K562 (cell line): Measurements from ENCODE around the gene SLC9A1. TPM values are rescaled to one million over a fixed set of nuclear protein-coding genes. Genes with fewer than 3 reads are reported as not detected.

Source experiments
- ATAC-seq: fragments of 200-7000 bp; cut with Tn5 transposase; 3 replicates; pipeline ENCODE4 v1.9.1; 2020; ENCODE audit warnings: moderate library complexity
- BruUV-seq: library from RNA; stranded (reverse); fragments of 400-500 nt; replicated peaks from 2 replicates; lab custom pipeline; 2021; lab: Mats Ljungman, UMichigan
- CTCF ChIA-PET: fragments of 300-600 bp; formaldehyde crosslinking; extraction: SDS; loops from one replicate; lab custom pipeline; 2021; ENCODE audit warnings: low intra/inter-chr PET ratio; lab: Yijun Ruan, JAX
- POLR2A ChIA-PET: fragments of 300-600, 350-650 bp; sonication (Branson Sonifier 250); formaldehyde crosslinking; extraction: SDS; loops from one replicate; lab custom pipeline; 2021; ENCODE audit warnings: antibody characterized with exemption, inconsistent platforms; lab: Yijun Ruan, JAX
- DNase-seq, 4 experiments: peaks; one replicate each; pipeline versions ENCODE4 v3.0.0 to v3.0.0-alpha.2; 2011 to 2018; ENCODE audit warnings: low spot score in 3 of 4, mixed read lengths in 3 of 4; ENCODE audit errors: extremely low read depth in 1 of 4
- FAIRE-seq: peaks from 2 replicates; lab custom pipeline; 2011; peaks lifted over from hg19 to GRCh38; lab: Jason Lieb, UNC
- H2AFZ ChIP-seq: 2 replicates; pipeline ENCODE4 v1.6.0; 2011; ENCODE audit warnings: low read depth, low read length, control low read depth, inconsistent platforms
- H3K27ac ChIP-seq: fragments of 200-600 bp; 3 replicates; pipeline ENCODE4 v1.8.0; 2011; ENCODE audit warnings: low read depth, mild to moderate bottlenecking, control low read depth, inconsistent platforms, low read length, moderate library complexity, mixed read lengths; ENCODE audit errors: extremely low read depth
- H3K27me3 ChIP-seq, 2 experiments: fragments of 300-600 bp in 1 of 2; 2 replicates in 1 of 2; 3 replicates in 1 of 2; pipeline versions ENCODE4 v1.6.0 to v1.8.0; 2011; ENCODE audit warnings: inconsistent platforms in 2 of 2, low read length in 2 of 2, mild to moderate bottlenecking in 1 of 2, mixed read lengths in 1 of 2, moderate library complexity in 1 of 2; ENCODE audit not compliant: control insufficient read depth in 2 of 2, insufficient read depth in 2 of 2
- H3K36me3 ChIP-seq: fragments of 300-600 bp; 3 replicates; pipeline ENCODE4 v1.8.0; 2011; ENCODE audit warnings: mild to moderate bottlenecking, low read length, inconsistent platforms; ENCODE audit not compliant: control insufficient read depth, insufficient read depth
- H3K4me1 ChIP-seq, 2 experiments: fragments of 200-600 bp in 1 of 2; replicated peaks in 1 of 2; 2 replicates in 1 of 2; 3 replicates in 1 of 2; pipeline versions ENCODE4 v1.5.1 to v1.8.0; 2011; ENCODE audit warnings: inconsistent platforms in 2 of 2, low read length in 2 of 2, mild to moderate bottlenecking in 1 of 2, mixed read lengths in 1 of 2, moderate library complexity in 1 of 2; ENCODE audit not compliant: control insufficient read depth in 2 of 2, insufficient read depth in 2 of 2
- H3K4me2 ChIP-seq: 2 replicates; pipeline ENCODE4 v1.6.1; 2011; ENCODE audit warnings: low read length, control low read depth, inconsistent platforms, mixed read lengths; ENCODE audit not compliant: insufficient read depth
- H3K4me3 ChIP-seq: fragments of 200-600 bp; sonication (generic), shearing (Covaris generic); 2 replicates; pipeline ENCODE4 v1.5.1; 2016; ENCODE audit warnings: control low read depth, inconsistent platforms
- H3K79me2 ChIP-seq: fragments of 200-600 bp; 3 replicates; pipeline ENCODE4 v1.8.0; 2011; ENCODE audit warnings: low read length, inconsistent platforms; ENCODE audit not compliant: control insufficient read depth, insufficient read depth
- H3K9ac ChIP-seq, 2 experiments: 2 replicates each; pipeline versions ENCODE4 v1.6.0 to v1.6.1; 2011; ENCODE audit warnings: low read depth in 2 of 2, low read length in 2 of 2, control low read depth in 1 of 2, inconsistent platforms in 1 of 2, mild to moderate bottlenecking in 1 of 2, mixed read lengths in 1 of 2; ENCODE audit not compliant: insufficient read depth in 1 of 2
- H3K9me1 ChIP-seq: one replicate; pipeline ENCODE4 v1.6.0; 2011; ENCODE audit warnings: inconsistent platforms, mild to moderate bottlenecking, low read length, moderate library complexity; ENCODE audit not compliant: control insufficient read depth, insufficient read depth
- H3K9me3 ChIP-seq: replicated peaks from 2 replicates; pipeline ENCODE4 v1.5.1; 2011; ENCODE audit warnings: low read depth, low read length, inconsistent platforms; ENCODE audit not compliant: control insufficient read depth, insufficient read depth
- H4K20me1 ChIP-seq: replicated peaks from 2 replicates; pipeline ENCODE4 v1.6.1; 2011; ENCODE audit warnings: low read length, inconsistent platforms, mixed read lengths; ENCODE audit not compliant: control insufficient read depth, insufficient read depth
- DPF2 ChIP-seq: fragments of 450-650 bp; IDR thresholded peaks from 2 replicates; pipeline ENCODE4 v1.6.1; 2016
- MCM3 ChIP-seq: fragments of 450-650 bp; IDR thresholded peaks from 2 replicates; pipeline ENCODE4 v1.6.1; 2016
- MCM5 ChIP-seq: fragments of 450-650 bp; IDR thresholded peaks from 2 replicates; pipeline ENCODE4 v1.6.1; 2016; ENCODE audit warnings: low read depth
- NUFIP1 ChIP-seq: fragments of 450-650 bp; IDR thresholded peaks from 2 replicates; pipeline ENCODE4 v1.6.1; 2018; ENCODE audit not compliant: partially characterized antibody
- POLR3G ChIP-seq: IDR thresholded peaks from 2 replicates; pipeline ENCODE4 v1.6.1; 2011; ENCODE audit not compliant: insufficient read length, insufficient replicate concordance; ENCODE audit errors: extremely low read depth
- TSC22D4 ChIP-seq: fragments of 450-650 bp; IDR thresholded peaks from 2 replicates; pipeline ENCODE4 v1.6.1; 2016; ENCODE audit warnings: missing genetic modification characterization, missing biosample characterization, control low read depth
- ZNF24 ChIP-seq: fragments of 450-650 bp; IDR thresholded peaks from 2 replicates; pipeline ENCODE4 v1.6.1; 2016
- ZNF764 ChIP-seq: fragments of 250-450 bp; sonication (Bioruptor Pico); IDR thresholded peaks from 2 replicates; pipeline ENCODE4 v1.4.0; 2020; ENCODE audit warnings: low read depth, mild to moderate bottlenecking, moderate library complexity
- WGBS: fragments of 100-300 bp; shearing (Covaris generic); methylation state at CpG from one replicate; pipeline ENCODE4 v1.1.6; 2016; ENCODE audit warnings: low coverage, mixed read lengths; ENCODE audit not compliant: insufficient coverage; ENCODE audit errors: missing lambda C conversion rate; 5-methylcytosine and 5-hydroxymethylcytosine counted together
- in situ Hi-C: fragments of 300-500 bp; cut with MboI; formaldehyde crosslinking; loops from 4 replicates; pipeline ENCODE4 v1.15.0; 2018; ENCODE audit warnings: inconsistent platforms, mixed read lengths
- intact Hi-C: fragments of 100-400 bp; cut with micrococcal nuclease; formaldehyde crosslinking; loops from 2 replicates; pipeline ENCODE4 v1.14.2; 2022
- polyA plus RNA-seq, 8 experiments: library from polyadenylated mRNA; depleted of rRNA in 4 of 8; stranded (reverse) in 5 of 8; unstranded in 3 of 8; fragments of >200 nt; fragmentation: Nextera tagmentation in 2 of 8; fragmentation: Illumina TruSeq in 1 of 8; extraction: Ambion mirVana in 2 of 8; extraction: Trizol in 1 of 8; gene quantifications; 2 replicates each; pipeline versions ENCODE4 v1.2.1 to v1.2.3, GENCODE V29; 2011 to 2014; ENCODE audit warnings: inconsistent platforms in 1 of 8, missing spikeins in 1 of 8
- total RNA-seq, 7 experiments: library from RNA; depleted of rRNA in 6 of 7; stranded (reverse); fragments of >200 nt in 6 of 7; fragmentation: Illumina TruSeq in 2 of 7; extraction: Trizol in 2 of 7; gene quantifications; 2 replicates each; pipeline versions ENCODE4 v1.2.1 to v1.2.3, GENCODE V29; 2011 to 2021; ENCODE audit warnings: low replicate concordance in 1 of 7
- TF ChIP-seq, protein P1 (sequence below): fragments of 250-450 bp; sonication (Bioruptor Pico); IDR thresholded peaks from 2 replicates; pipeline ENCODE4 v1.8.0; 2021; ENCODE audit warnings: mild to moderate bottlenecking, moderate library complexity
- TF ChIP-seq, protein P2 (sequence below): fragments of 250-450 bp; sonication (Bioruptor Pico); IDR thresholded peaks from 2 replicates; pipeline ENCODE4 v1.9.0; 2021; ENCODE audit warnings: mild to moderate bottlenecking, inconsistent platforms
- TF ChIP-seq, protein P3 (sequence below): fragments of 450-650 bp; IDR thresholded peaks from 2 replicates; pipeline ENCODE4 v1.6.1; 2014; ENCODE audit warnings: low read depth, mild to moderate bottlenecking, moderate library complexity, borderline replicate concordance

SLC9A1 gene
- total and polyA plus RNA-seq, 9 of the 15 experiments (the other 6 are each of a cell fraction or from before 2014, with no cell fraction given): 0.59 to 14.4 (median 2.0) TPM

DNA sequence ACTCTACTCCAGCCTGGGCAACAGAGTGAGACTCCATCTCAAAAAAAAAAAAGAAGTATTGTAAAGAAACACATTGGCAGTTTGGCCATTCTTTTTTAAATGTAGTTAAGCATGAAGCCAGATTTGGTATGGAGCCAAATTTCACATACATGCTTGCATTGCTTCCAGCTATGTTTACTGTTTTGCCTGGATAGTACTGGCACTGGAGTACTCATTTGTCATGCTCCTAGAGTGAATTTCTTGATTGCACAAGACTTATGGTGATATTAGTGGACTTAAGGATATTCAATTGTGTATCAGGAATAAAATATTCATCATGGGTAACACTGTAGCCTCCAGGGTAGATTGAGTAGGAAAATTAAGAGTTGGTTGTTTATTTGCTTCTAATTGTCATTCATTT is 24.5 kb upstream of the SLC9A1 start (continued):
- TF ChIP-seq, protein P1, sequence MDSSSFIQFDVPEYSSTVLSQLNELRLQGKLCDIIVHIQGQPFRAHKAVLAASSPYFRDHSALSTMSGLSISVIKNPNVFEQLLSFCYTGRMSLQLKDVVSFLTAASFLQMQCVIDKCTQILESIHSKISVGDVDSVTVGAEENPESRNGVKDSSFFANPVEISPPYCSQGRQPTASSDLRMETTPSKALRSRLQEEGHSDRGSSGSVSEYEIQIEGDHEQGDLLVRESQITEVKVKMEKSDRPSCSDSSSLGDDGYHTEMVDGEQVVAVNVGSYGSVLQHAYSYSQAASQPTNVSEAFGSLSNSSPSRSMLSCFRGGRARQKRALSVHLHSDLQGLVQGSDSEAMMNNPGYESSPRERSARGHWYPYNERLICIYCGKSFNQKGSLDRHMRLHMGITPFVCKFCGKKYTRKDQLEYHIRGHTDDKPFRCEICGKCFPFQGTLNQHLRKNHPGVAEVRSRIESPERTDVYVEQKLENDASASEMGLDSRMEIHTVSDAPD (CRISPR knock-in tag): no peak
- TF ChIP-seq MCM5 (no peak), DPF2 (no peak), POLR3G (no peak)
- TF ChIP-seq, protein P2, sequence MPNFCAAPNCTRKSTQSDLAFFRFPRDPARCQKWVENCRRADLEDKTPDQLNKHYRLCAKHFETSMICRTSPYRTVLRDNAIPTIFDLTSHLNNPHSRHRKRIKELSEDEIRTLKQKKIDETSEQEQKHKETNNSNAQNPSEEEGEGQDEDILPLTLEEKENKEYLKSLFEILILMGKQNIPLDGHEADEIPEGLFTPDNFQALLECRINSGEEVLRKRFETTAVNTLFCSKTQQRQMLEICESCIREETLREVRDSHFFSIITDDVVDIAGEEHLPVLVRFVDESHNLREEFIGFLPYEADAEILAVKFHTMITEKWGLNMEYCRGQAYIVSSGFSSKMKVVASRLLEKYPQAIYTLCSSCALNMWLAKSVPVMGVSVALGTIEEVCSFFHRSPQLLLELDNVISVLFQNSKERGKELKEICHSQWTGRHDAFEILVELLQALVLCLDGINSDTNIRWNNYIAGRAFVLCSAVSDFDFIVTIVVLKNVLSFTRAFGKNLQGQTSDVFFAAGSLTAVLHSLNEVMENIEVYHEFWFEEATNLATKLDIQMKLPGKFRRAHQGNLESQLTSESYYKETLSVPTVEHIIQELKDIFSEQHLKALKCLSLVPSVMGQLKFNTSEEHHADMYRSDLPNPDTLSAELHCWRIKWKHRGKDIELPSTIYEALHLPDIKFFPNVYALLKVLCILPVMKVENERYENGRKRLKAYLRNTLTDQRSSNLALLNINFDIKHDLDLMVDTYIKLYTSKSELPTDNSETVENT (CRISPR knock-in tag): no peak

DNA sequence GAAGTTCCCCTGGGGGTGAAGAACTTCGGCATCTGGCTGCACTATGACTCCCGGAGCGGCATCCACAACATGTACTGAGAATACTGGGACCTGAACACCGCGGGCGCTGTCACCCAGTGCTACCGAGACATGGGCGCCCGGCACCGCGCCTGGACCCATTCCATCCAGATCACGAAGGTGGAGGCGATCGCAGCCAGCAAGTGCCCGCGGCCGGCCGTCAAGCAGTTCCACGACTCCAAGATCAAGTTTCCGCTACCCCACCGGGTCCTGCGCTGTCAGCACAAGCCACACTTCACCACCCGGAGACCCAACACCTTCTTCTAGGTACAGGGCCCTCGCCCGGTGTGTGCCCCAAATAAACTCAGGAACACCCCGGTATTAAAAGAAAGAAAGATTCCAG is 22.0 kb upstream of the SLC9A1 start:
- Histone ChIP-seq H3K4me3 (no peak overlapping the region), H4K20me1 (no peaks in the 10 kb centered on the region), H3K9ac (no peak overlapping the region), H3K4me2 (no peak overlapping the region), H2AFZ (no peak overlapping the region), H3K9me1 (no peaks in the 10 kb centered on the region), H3K36me3 (no peaks in the 10 kb centered on the region), H3K79me2 (no peaks in the 10 kb centered on the region), H3K4me1 (no peaks in the 10 kb centered on the region), H3K9me3 (no peaks in the 10 kb centered on the region), H3K27me3 (no peaks in the 10 kb centered on the region), H3K27ac (no peak overlapping the region)
- BruUV-seq: no TSS peak
- no peak for DNase-seq
- FAIRE-seq: no peak
- ATAC-seq: no peak
- ChIA-PET POLR2A (no interaction called here), CTCF (no interaction called here)
- WGBS: 66% methylated on average over 25 of the region's 26 CpGs
- in situ Hi-C loops (no loop called here), intact Hi-C loops (no loop called here)
- TF ChIP-seq MCM3: no peak
- TF ChIP-seq NUFIP1: no peak
- no peak for TF ChIP-seq TSC22D4 (tag)
- TF ChIP-seq, protein P3, sequence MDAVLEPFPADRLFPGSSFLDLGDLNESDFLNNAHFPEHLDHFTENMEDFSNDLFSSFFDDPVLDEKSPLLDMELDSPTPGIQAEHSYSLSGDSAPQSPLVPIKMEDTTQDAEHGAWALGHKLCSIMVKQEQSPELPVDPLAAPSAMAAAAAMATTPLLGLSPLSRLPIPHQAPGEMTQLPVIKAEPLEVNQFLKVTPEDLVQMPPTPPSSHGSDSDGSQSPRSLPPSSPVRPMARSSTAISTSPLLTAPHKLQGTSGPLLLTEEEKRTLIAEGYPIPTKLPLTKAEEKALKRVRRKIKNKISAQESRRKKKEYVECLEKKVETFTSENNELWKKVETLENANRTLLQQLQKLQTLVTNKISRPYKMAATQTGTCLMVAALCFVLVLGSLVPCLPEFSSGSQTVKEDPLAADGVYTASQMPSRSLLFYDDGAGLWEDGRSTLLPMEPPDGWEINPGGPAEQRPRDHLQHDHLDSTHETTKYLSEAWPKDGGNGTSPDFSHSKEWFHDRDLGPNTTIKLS: no peak
- no peak for TF ChIP-seq ZNF24
- no peak for TF ChIP-seq ZNF764 (CRISPR knock-in tag)
